ENCODE data around the gene NTN1. TPM values are rescaled to one million over a fixed set of nuclear protein-coding genes. Genes with fewer than 3 reads are reported as not detected.

NTN1 gene
- total and polyA plus RNA-seq, 2 of the 13 experiments (the other 11 are each of a cell fraction or from before 2014, with no cell fraction given), result 0.04 to 0.05 TPM

- ChIA-PET POLR2A (no interaction called here), CTCF (ENCODE audit: low intra/inter-chr PET ratio, low total read pairs) (no interaction called here)
- Histone ChIP-seq H3K4me1 (ENCODE audit: insufficient read depth, low read length) (no peaks in the 10 kb centered on the region), H3K27ac (ENCODE audit: extremely low read length, insufficient read depth, low read length) (no peak overlapping the region), H3K36me3 (replicated peaks in 1 of 2; ENCODE audit: control insufficient read depth in 1 of 2, insufficient read depth in 2 of 2, low read length in 2 of 2) (no peaks in the 10 kb centered on the region), H3K9ac (ENCODE audit: insufficient read depth, low read depth, low read length) (no peak overlapping the region), H3K9me3 (ENCODE audit: low read length) (no peaks in the 10 kb centered on the region), H3K79me2 (ENCODE audit: insufficient read depth, low read length) (no peaks in the 10 kb centered on the region), H3K27me3 (ENCODE audit: control insufficient read depth in 1 of 2, insufficient read depth in 2 of 2, low read length in 2 of 2) (peaks cover 7 to 89% of the 10 kb centered on the region in 2 experiments; a peak in 4 of 5 replicates), H2AFZ (ENCODE audit: low read length) (no peak overlapping the region), H3K4me3 (replicated peaks in 1 of 3; ENCODE audit: insufficient read depth in 1 of 3, low read depth in 2 of 3, low read length in 3 of 3) (no peak overlapping the region), H3K4me2 (ENCODE audit: low read depth, low read length) (no peak overlapping the region), H4K20me1 (ENCODE audit: insufficient read depth, low read length) (no peaks in the 10 kb centered on the region)
- intact Hi-C loops (cut with micrococcal nuclease; ENCODE audit: unreplicated experiment) (no loop called here), in situ Hi-C loops (cut with HindIII; ENCODE audit: extremely low pct_ligation_motif_present, low pct_unique_long_range_greater_than_20kb) (no loop called here)
- no peak for ATAC-seq
- no peak for FAIRE-seq
- DNase-seq (ENCODE audit: low spot score), result no peak
- no TSS peak for BruUV-seq (replicated peaks)
- 0% methylated on average over 2 of the region's 2 CpGs for WGBS (ENCODE audit: low lambda C conversion rate)
- TF ChIP-seq ZNF550 (CRISPR knock-in tag; IDR thresholded peaks at IDR 0.05; ENCODE audit: borderline replicate concordance), result no peak
- no peak for TF ChIP-seq ZBTB38 (CRISPR knock-in tag; IDR thresholded peaks at IDR 0.05)
- no peak for TF ChIP-seq ZBTB20 (CRISPR knock-in tag; IDR thresholded peaks at IDR 0.05; ENCODE audit: borderline replicate concordance, low read depth)
- TF ChIP-seq ZNF414 (CRISPR knock-in tag; IDR thresholded peaks at IDR 0.05), result no peak
- TF ChIP-seq ZNF766 (CRISPR knock-in tag; IDR thresholded peaks at IDR 0.05; ENCODE audit: borderline replicate concordance), result no peak
- TF ChIP-seq ZFP90 (CRISPR knock-in tag; IDR thresholded peaks at IDR 0.05; ENCODE audit: borderline replicate concordance), result no peak
- no peak for TF ChIP-seq ZNF263 (CRISPR knock-in tag; IDR thresholded peaks at IDR 0.05)
- TF ChIP-seq NFIC (IDR thresholded peaks at IDR 0.05; ENCODE audit: low read length), result no peak
- TF ChIP-seq THYN1 (CRISPR knock-in tag; IDR thresholded peaks at IDR 0.05; ENCODE audit: borderline replicate concordance, low read depth), result no peak
- no peak for TF ChIP-seq AKAP8 (CRISPR knock-in tag; IDR thresholded peaks at IDR 0.05)
- no peak for TF ChIP-seq HNRNPL (IDR thresholded peaks at IDR 0.05; ENCODE audit: low read depth, low read length)
- no peak for TF ChIP-seq SYNCRIP (IDR thresholded peaks at IDR 0.05; ENCODE audit: insufficient read depth, low read depth, low read length)
- TF ChIP-seq ZNF576 (CRISPR knock-in tag; IDR thresholded peaks at IDR 0.05), result no peak
- TF ChIP-seq ZNF407 (CRISPR knock-in tag; IDR thresholded peaks at IDR 0.05; ENCODE audit: not compliant biosample characterization), result no peak
- no peak for TF ChIP-seq ZSCAN25 (CRISPR knock-in tag; IDR thresholded peaks at IDR 0.05)
Observed at GRCh38 chr17:9139695-9140094, 118.4 kb downstream of the NTN1 start.

Measured in HepG2 (cell line).